GM13977 (cell line): ENCODE data around the gene MAT2A.

Source experiments
- DNase-seq: peaks from one replicate; pipeline ENCODE4 v3.0.0; 2012; ENCODE audit warnings: low spot score
- CTCF ChIP-seq: IDR thresholded peaks from 2 replicates; pipeline ENCODE4 v1.5.1; 2012; ENCODE audit warnings: mild to moderate bottlenecking, control low read depth; ENCODE audit not compliant: insufficient read depth; ENCODE audit errors: extremely low read depth, missing control alignments
- in situ Hi-C: fragments of 300-500 bp; cut with MboI; formaldehyde crosslinking; loops from one replicate; pipeline ENCODE4 v1.12.0; 2022; ENCODE audit warnings: low sequenced_read_pairs, low pct_unique_long_range_greater_than_20kb, mixed read lengths, inconsistent platforms; ENCODE audit not compliant: unreplicated experiment

The MAT2A gene

GRCh38 chr2:85514323-85514722 is 24.6 kb upstream of the MAT2A start:
- DNase-seq: no peak
- in situ Hi-C loops: no loop called here
- no peak for TF ChIP-seq CTCF

- no peak for DNase-seq
- in situ Hi-C loops: no loop called here
- no peak for TF ChIP-seq CTCF
These were observed 22.1 kb upstream of the MAT2A start for GRCh38 chr2:85516653-85517389.

- TF ChIP-seq CTCF: no peak
- in situ Hi-C loops: no loop called here
- DNase-seq: no peak
These were observed 16.8 kb upstream of the MAT2A start for GRCh38 chr2:85522090-85522647.

GRCh38 chr2:85523062-85523902 is 15.7 kb upstream of the MAT2A start:
- in situ Hi-C loops: no loop called here
- no peak for DNase-seq
- TF ChIP-seq CTCF: no peak

- no peak for TF ChIP-seq CTCF
- in situ Hi-C loops: no loop called here
- no peak for DNase-seq
These were observed 15.0 kb upstream of the MAT2A start for GRCh38 chr2:85523903-85524335.

GRCh38 chr2:85524336-85524908 is 14.5 kb upstream of the MAT2A start:
- in situ Hi-C loops: no loop called here
- no peak for DNase-seq
- TF ChIP-seq CTCF: no peak
